ENCODE results near the gene PLCE1. TPM values are rescaled to one million over a fixed set of nuclear protein-coding genes. Genes with fewer than 3 reads are reported as not detected.
"Not testable (repeated sequence)": the region's sequence is repeated elsewhere in the genome, so short reads cannot be mapped to it uniquely, and the experiment has no call there.

Gene PLCE1
- total and polyA plus RNA-seq, 2 donors (not counting 3 experiments of a cell fraction or from before 2014, with no cell fraction given), result 0.01 to 0.04 TPM

DNA sequence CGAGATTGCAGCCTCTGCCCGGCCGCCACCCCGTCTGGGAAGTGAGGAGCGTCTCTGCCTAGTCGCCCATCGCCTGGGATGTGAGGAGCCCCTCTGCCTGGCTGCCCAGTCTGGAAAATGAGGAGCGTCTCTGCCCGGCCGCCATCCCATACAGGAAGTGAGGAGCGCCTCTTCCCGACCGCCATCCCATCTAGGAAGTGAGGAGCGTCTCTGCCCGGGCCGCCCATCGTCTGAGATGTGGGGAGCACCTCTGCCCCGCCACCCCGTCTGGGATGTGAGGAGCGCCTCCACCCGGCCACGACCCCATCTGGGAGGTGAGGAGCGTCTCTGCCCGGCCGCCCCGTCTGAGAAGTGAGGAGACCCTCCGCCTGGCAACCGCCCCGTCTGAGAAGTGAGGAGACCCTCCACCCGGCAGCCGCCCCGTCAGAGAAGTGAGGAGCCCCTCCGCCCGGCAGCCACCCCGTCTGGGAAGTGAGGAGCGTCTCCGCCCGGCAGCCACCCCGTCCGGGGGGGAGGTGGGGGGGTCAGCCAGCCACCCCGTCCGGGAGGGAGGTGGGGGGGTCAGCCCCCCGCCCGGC lies 23.2 kb upstream of the PLCE1 start:
- CTCF ChIA-PET; dilution Hi-C loops (cut with MboI; ENCODE audit: extremely low pct_ligation_motif_present, low sequenced_read_pairs); H3K9me1 ChIP-seq (replicated peaks; ENCODE audit: control insufficient read depth, extremely low read depth, insufficient read depth, low read length); H3K79me2 ChIP-seq (ENCODE audit: control insufficient read depth, insufficient read depth, low read length); H2AFZ ChIP-seq (ENCODE audit: low read depth, low read length); H3K9ac ChIP-seq (replicated peaks; ENCODE audit: extremely low read depth, insufficient read depth, low read length); FAIRE-seq; H3K4me2 ChIP-seq (ENCODE audit: insufficient read depth, low read length); H3K27ac ChIP-seq (ENCODE audit: insufficient read depth, low read depth, low read length); H3K4me3 ChIP-seq (replicated peaks in 1 of 3; ENCODE audit: insufficient read depth in 1 of 3, low read depth in 1 of 3, low read length in 3 of 3); BruUV-seq (replicated peaks); H3K27me3 ChIP-seq (ENCODE audit: control insufficient read depth in 2 of 2, insufficient read depth in 2 of 2, low read length in 2 of 2); H3K36me3 ChIP-seq (ENCODE audit: control insufficient read depth in 2 of 2, extremely low read depth in 1 of 2, insufficient read depth in 2 of 2, low read length in 2 of 2); H3K9me3 ChIP-seq (replicated peaks; ENCODE audit: control insufficient read depth, insufficient read depth, low read length); DNase-seq (ENCODE audit: low read depth, low spot score); H4K20me1 ChIP-seq (replicated peaks; ENCODE audit: control insufficient read depth, extremely low read depth, insufficient read depth, low read length); intact Hi-C loops (cut with micrococcal nuclease); POLR2A ChIA-PET; H3K4me1 ChIP-seq (ENCODE audit: control insufficient read depth, extremely low read depth, insufficient read depth, low read length): not testable (repeated sequence)

DNA sequence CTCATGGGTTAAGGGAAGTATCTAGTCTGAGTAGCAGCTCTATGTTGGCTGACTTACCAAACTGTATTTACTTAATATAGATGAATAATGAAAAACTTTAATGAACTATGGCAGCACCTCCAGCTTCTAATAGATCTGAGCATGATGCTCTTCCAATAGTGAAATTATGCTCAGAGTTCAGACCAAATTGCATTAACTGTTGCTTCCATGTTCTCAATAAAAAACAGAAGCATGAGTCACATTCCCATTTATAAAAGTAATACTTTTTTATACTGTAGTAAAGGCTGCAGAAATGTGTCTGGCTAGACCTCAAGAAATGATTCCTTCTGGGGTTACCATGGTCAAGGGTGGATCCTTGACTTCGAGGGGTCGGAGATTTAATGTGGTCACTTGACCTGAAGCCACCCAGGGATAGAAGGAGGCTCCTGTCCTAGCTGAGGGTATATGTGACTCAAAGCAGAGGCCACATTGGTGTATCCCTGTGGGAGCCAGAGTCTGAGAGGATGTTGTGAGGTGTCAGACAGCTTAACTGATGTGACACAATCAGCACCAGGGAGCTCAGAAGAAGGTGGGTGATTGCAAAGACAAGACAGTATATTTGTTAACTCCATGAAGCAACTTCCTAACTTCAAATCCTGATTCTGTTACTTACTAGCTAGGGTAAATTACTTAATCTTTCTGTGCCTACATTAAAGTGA lies 19.8 kb upstream of the PLCE1 start:
- Histone ChIP-seq H3K9ac (replicated peaks; ENCODE audit: extremely low read depth, insufficient read depth, low read length) (no peak overlapping the region), H3K9me3 (replicated peaks; ENCODE audit: control insufficient read depth, insufficient read depth, low read length) (no peaks in the 10 kb centered on the region), H3K4me3 (replicated peaks in 1 of 3; ENCODE audit: insufficient read depth in 1 of 3, low read depth in 1 of 3, low read length in 3 of 3) (no peak overlapping the region), H4K20me1 (replicated peaks; ENCODE audit: control insufficient read depth, extremely low read depth, insufficient read depth, low read length) (no peaks in the 10 kb centered on the region), H3K27me3 (ENCODE audit: control insufficient read depth in 2 of 2, insufficient read depth in 2 of 2, low read length in 2 of 2) (no peaks in the 10 kb centered on the region), H3K9me1 (replicated peaks; ENCODE audit: control insufficient read depth, extremely low read depth, insufficient read depth, low read length) (no peaks in the 10 kb centered on the region), H3K79me2 (ENCODE audit: control insufficient read depth, insufficient read depth, low read length) (no peaks in the 10 kb centered on the region), H3K36me3 (ENCODE audit: control insufficient read depth in 2 of 2, extremely low read depth in 1 of 2, insufficient read depth in 2 of 2, low read length in 2 of 2) (no peaks in the 10 kb centered on the region), H3K4me2 (ENCODE audit: insufficient read depth, low read length) (no peak overlapping the region), H3K4me1 (ENCODE audit: control insufficient read depth, extremely low read depth, insufficient read depth, low read length) (no peaks in the 10 kb centered on the region), H2AFZ (ENCODE audit: low read depth, low read length) (no peak overlapping the region), H3K27ac (ENCODE audit: insufficient read depth, low read depth, low read length) (no peak overlapping the region)
- FAIRE-seq, result no peak
- ChIA-PET CTCF (interaction anchor here (0.8 to 4.0 kb wide), 3 partner anchors 10 to 41 kb away, joined by 3 to 15 read pairs (median 4); no protein-coding TSS in a partner anchor), POLR2A (no interaction called here)
- dilution Hi-C loops (cut with MboI; ENCODE audit: extremely low pct_ligation_motif_present, low sequenced_read_pairs) (no loop called here), intact Hi-C loops (cut with micrococcal nuclease) (no loop called here)
- no TSS peak for BruUV-seq (replicated peaks)
- DNase-seq (ENCODE audit: low read depth, low spot score), result no peak
- TF ChIP-seq JUN (IDR thresholded peaks at IDR 0.05; ENCODE audit: borderline replicate concordance, insufficient read depth, insufficient read length, low read depth), result no peak
- TF ChIP-seq FOS (IDR thresholded peaks at IDR 0.05; ENCODE audit: borderline replicate concordance, insufficient read depth, low read length), result no peak
- no peak for TF ChIP-seq EZH2 (IDR thresholded peaks at IDR 0.05; ENCODE audit: borderline replicate concordance, low read depth, low read length, severe bottlenecking)
- TF ChIP-seq POLR2AphosphoS5 (IDR thresholded peaks at IDR 0.05; ENCODE audit: insufficient read depth, low read depth, low read length), result no peak
- no peak for TF ChIP-seq MYC (IDR thresholded peaks at IDR 0.05; ENCODE audit: low read depth, low read length)
- TF ChIP-seq POLR2A (IDR thresholded peaks at IDR 0.05; ENCODE audit: low read depth, low read length), result no peak
- no peak for TF ChIP-seq MAX (IDR thresholded peaks at IDR 0.05; ENCODE audit: insufficient read depth, insufficient read length)
- no peak for TF ChIP-seq GATA2 (IDR thresholded peaks at IDR 0.05; ENCODE audit: insufficient read depth, insufficient read length, low read depth, low read length)
- TF ChIP-seq CTCF (IDR thresholded peaks at IDR 0.05; ENCODE audit: extremely low read depth in 1 of 2, insufficient read depth in 1 of 2, low read depth in 1 of 2, low read length in 2 of 2), result no peak

Data from endothelial cell of umbilical vein (primary cell).